ENCODE data around the gene ADH1C. TPM values are rescaled to one million over a fixed set of nuclear protein-coding genes. Genes with fewer than 3 reads are reported as not detected.

The ADH1C gene
- polyA plus RNA-seq, 1 of the 3 experiments (the other 2 are of a cell fraction), result not detected

GRCh38 chr4:99361899-99362275 is 9.3 kb upstream of the ADH1C start:
- Histone ChIP-seq H3K36me3 (replicated peaks in 1 of 2; ENCODE audit: control insufficient read depth in 1 of 2, insufficient read depth in 2 of 2, low read length in 1 of 2) (no peaks in the 10 kb centered on the region), H3K27ac (ENCODE audit: low read depth in 2 of 2, low read length in 1 of 2) (no peak overlapping the region), H3F3A (replicated peaks; ENCODE audit: insufficient read depth) (no peaks in the 10 kb centered on the region), H3K9ac (no peak overlapping the region), H3K9me2 (no peaks in the 10 kb centered on the region), H3K4me1 (ENCODE audit: control insufficient read depth in 1 of 2, insufficient read depth in 2 of 2, low read depth in 1 of 2, low read length in 1 of 2) (no peaks in the 10 kb centered on the region), H3K4me2 (no peak overlapping the region), H2AFZ (ENCODE audit: low read depth) (no peak overlapping the region), H3K4me3 (ENCODE audit: low read depth in 2 of 2, low read length in 1 of 2) (no peak overlapping the region), H4K20me1 (ENCODE audit: insufficient read depth) (no peaks in the 10 kb centered on the region), H3K27me3 (ENCODE audit: insufficient read depth) (no peaks in the 10 kb centered on the region), H3K79me2 (ENCODE audit: insufficient read depth) (no peaks in the 10 kb centered on the region), H3K9me3 (no peaks in the 10 kb centered on the region)
- POLR2A ChIA-PET, result no interaction called here
- no peak for TF ChIP-seq EZH2phosphoT487 (IDR thresholded peaks at IDR 0.05; ENCODE audit: borderline replicate concordance, low read depth)
- TF ChIP-seq POLR2AphosphoS5 (IDR thresholded peaks at IDR 0.05; ENCODE audit: low read depth, low read length), result no peak
- TF ChIP-seq REST (IDR thresholded peaks at IDR 0.05; ENCODE audit: low read depth, low read length), result no peak
- TF ChIP-seq RAD21 (IDR thresholded peaks at IDR 0.05; ENCODE audit: low read length), result no peak
- no peak for TF ChIP-seq GABPA (IDR thresholded peaks at IDR 0.05; ENCODE audit: low read depth)
- no peak for DNase-seq
- CTCF ChIA-PET, result no interaction called here

- no peaks in the 10 kb centered on the region for H3K4me1 ChIP-seq (ENCODE audit: control insufficient read depth in 1 of 2, insufficient read depth in 2 of 2, low read depth in 1 of 2, low read length in 1 of 2)
- CTCF ChIA-PET, result no interaction called here
- no peaks in the 10 kb centered on the region for H3K36me3 ChIP-seq (replicated peaks in 1 of 2; ENCODE audit: control insufficient read depth in 1 of 2, insufficient read depth in 2 of 2, low read length in 1 of 2)
- DNase-seq, result no peak
- no peaks in the 10 kb centered on the region for H3K27me3 ChIP-seq (ENCODE audit: insufficient read depth)
- H3K9ac ChIP-seq, result no peak overlapping the region
- H3K27ac ChIP-seq (ENCODE audit: low read depth in 2 of 2, low read length in 1 of 2), result no peak overlapping the region
- no peak for TF ChIP-seq IRF3 (IDR thresholded peaks at IDR 0.05; ENCODE audit: low read depth, low read length)
- no peak for TF ChIP-seq RFX5 (IDR thresholded peaks at IDR 0.05; ENCODE audit: low read length)
- no peak for TF ChIP-seq JUND (IDR thresholded peaks at IDR 0.05)
- no peak for TF ChIP-seq PBX3 (IDR thresholded peaks at IDR 0.05)
- TF ChIP-seq TEAD4 (IDR thresholded peaks at IDR 0.05; ENCODE audit: borderline replicate concordance, insufficient read depth), result no peak
- no peak for TF ChIP-seq EP300 (IDR thresholded peaks at IDR 0.05; ENCODE audit: borderline replicate concordance in 1 of 2, low read depth in 1 of 2, low read length in 1 of 2)
- TF ChIP-seq TAF1 (IDR thresholded peaks at IDR 0.05; ENCODE audit: borderline replicate concordance, low read depth, low read length), result no peak
- TF ChIP-seq FOSL2 (IDR thresholded peaks at IDR 0.05; ENCODE audit: borderline replicate concordance, low read depth), result no peak
- TF ChIP-seq CTCF (IDR thresholded peaks at IDR 0.05), result no peak
- no peak for TF ChIP-seq GABPA (IDR thresholded peaks at IDR 0.05; ENCODE audit: low read depth)
- TF ChIP-seq USF2 (IDR thresholded peaks at IDR 0.05; ENCODE audit: borderline replicate concordance, low read depth, low read length), result no peak
- H3K9me2 ChIP-seq, result no peaks in the 10 kb centered on the region
- H3K79me2 ChIP-seq (ENCODE audit: insufficient read depth), result no peaks in the 10 kb centered on the region
- no peak overlapping the region for H3K4me2 ChIP-seq
- no peaks in the 10 kb centered on the region for H3K9me3 ChIP-seq
- H3K4me3 ChIP-seq (ENCODE audit: low read depth in 2 of 2, low read length in 1 of 2), result no peak overlapping the region
- no peak overlapping the region for H2AFZ ChIP-seq (ENCODE audit: low read depth)
- no peaks in the 10 kb centered on the region for H3F3A ChIP-seq (replicated peaks; ENCODE audit: insufficient read depth)
- H4K20me1 ChIP-seq (ENCODE audit: insufficient read depth), result no peaks in the 10 kb centered on the region
- POLR2A ChIA-PET, result no interaction called here
Observed at GRCh38 chr4:99361268-99361898, 8.8 kb upstream of the ADH1C start.
